ENCODE results near the gene ESR1.

DNA sequence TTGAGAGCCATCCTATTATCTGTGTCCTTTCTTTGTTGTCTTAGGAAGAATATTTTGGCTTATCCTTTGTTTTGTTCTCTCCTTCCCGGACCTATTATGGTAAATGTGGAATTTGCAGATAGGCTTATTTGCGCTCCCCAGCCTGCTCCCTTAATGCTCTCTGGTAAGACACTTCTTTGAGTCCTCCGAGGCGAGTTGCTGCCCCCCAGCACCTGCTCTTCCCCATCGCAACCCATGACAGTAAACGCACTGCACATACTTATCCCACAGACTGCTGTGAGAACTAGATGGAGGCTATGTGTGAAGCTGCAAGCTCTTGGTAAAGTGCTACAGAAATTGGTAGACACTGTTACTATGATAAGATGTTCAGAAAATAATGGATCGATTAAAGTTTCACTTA is 47.0 kb upstream of the ESR1 start:
- TF ChIP-seq POLR2AphosphoS5 (IDR thresholded peaks at IDR 0.05) = no peak
- TF ChIP-seq, protein P1, sequence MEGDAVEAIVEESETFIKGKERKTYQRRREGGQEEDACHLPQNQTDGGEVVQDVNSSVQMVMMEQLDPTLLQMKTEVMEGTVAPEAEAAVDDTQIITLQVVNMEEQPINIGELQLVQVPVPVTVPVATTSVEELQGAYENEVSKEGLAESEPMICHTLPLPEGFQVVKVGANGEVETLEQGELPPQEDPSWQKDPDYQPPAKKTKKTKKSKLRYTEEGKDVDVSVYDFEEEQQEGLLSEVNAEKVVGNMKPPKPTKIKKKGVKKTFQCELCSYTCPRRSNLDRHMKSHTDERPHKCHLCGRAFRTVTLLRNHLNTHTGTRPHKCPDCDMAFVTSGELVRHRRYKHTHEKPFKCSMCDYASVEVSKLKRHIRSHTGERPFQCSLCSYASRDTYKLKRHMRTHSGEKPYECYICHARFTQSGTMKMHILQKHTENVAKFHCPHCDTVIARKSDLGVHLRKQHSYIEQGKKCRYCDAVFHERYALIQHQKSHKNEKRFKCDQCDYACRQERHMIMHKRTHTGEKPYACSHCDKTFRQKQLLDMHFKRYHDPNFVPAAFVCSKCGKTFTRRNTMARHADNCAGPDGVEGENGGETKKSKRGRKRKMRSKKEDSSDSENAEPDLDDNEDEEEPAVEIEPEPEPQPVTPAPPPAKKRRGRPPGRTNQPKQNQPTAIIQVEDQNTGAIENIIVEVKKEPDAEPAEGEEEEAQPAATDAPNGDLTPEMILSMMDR (IDR thresholded peaks at IDR 0.05) = no peak

Measured in suprapubic skin (tissue), 3 donors.